Pancreas (tissue), 10 donors: Measurements from ENCODE around the gene PRKCZ. TPM values are rescaled to one million over a fixed set of nuclear protein-coding genes. Genes with fewer than 3 reads are reported as not detected.

Experiments used
- ATAC-seq, 4 donors: fragments of 200-7000 bp; cut with Tn5 transposase; one replicate each; pipeline versions ENCODE4 v1.8.0 to v1.9.1; 2020; ENCODE audit warnings: mild to moderate bottlenecking in 4 of 4, moderate library complexity in 4 of 4
- DNase-seq, 6 donors: peaks; one replicate each; pipeline ENCODE4 v3.0.0-alpha.2; 2020
- FAIRE-seq: peaks from 2 replicates; lab custom pipeline; 2012; peaks lifted over from hg19 to GRCh38; lab: Jason Lieb, UNC
- H3K27ac ChIP-seq, 4 donors: fragments of 200-600 bp; sonication (generic); 1 replicate in 3 of 4; 2 replicates in 1 of 4; pipeline versions ENCODE4 v1.5.0 to v1.8.0; 2020
- H3K27me3 ChIP-seq, 4 donors: fragments of 200-600 bp; one replicate each; pipeline ENCODE4 v1.8.0; 2021
- H3K36me3 ChIP-seq, 3 donors: fragments of 200-600 bp; sonication (generic) in 1 of 3; one replicate each; pipeline versions ENCODE4 v1.5.0 to v1.8.0; 2020 to 2021
- H3K4me1 ChIP-seq, 3 donors: fragments of 200-600 bp; one replicate each; pipeline ENCODE4 v1.8.0; 2021
- H3K4me3 ChIP-seq, 4 donors: fragments of 200-600 bp; sonication (generic) in 2 of 4; one replicate each; pipeline versions ENCODE4 v1.5.0 to v1.8.0; 2020 to 2021
- H3K9me3 ChIP-seq, 4 donors: fragments of 200-600 bp; one replicate each; pipeline ENCODE4 v1.8.0; 2021
- WGBS, 2 donors: extraction: QIAGEN DNeasy Blood & Tissue Kit; methylation state at CpG; one replicate each; pipeline ENCODE4 v1.1.7; 2013; 5-methylcytosine and 5-hydroxymethylcytosine counted together
- intact Hi-C, 3 donors: fragments of 100-400 bp; cut with DNase I; formaldehyde crosslinking; loops; one replicate each; pipeline versions ENCODE4 v1.11.1 to v1.14.2; 2022
- polyA plus RNA-seq, 2 donors: library from polyadenylated mRNA; stranded (reverse); fragments of 200-250 nt; gene quantifications; one replicate each; pipeline ENCODE4 v1.2.3, GENCODE V29; 2013
- total RNA-seq, 6 donors: library from RNA; stranded (reverse); fragmentation: NEBNext Ultra II Directional in 4 of 6; extraction: Animal tissue kit (Norgen Biotek cat#: 25700) in 4 of 6; gene quantifications; one replicate each; pipeline versions ENCODE4 v1.2.1 to v1.2.4, GENCODE V29; 2021 to 2023
- TF ChIP-seq, protein P1 (sequence below), 4 donors: fragments of 200-600 bp; sonication (generic) in 3 of 4; IDR thresholded peaks; one replicate each; pipeline versions ENCODE4 v1.5.0 to v1.8.0; 2021; ENCODE audit warnings: antibody characterized with exemption in 4 of 4
- donor health status: healthy with polysubstance abuse.
- donor health status: DM: no; HTN: no; CAD: no; lungs with moderate emphysema.
- donor health status: DM: no; HTN: no; CAD: no.
- donor health status: control.
- donor health status: control.
- donor health status: Bipolar disorder and iron deficiency.
- donor health status: DM: yes; HTN: yes; CAD: no.
- donor health status: DM: no; HTN: no; CAD: no.
- donor health status: DM: no; HTN: no; CAD: no.
- donor health status: DM: yes; HTN: yes; CAD: no.

Gene PRKCZ
- total and polyA plus RNA-seq, 8 donors, result 9.8 to 27.4 (median 17.1) TPM

DNA sequence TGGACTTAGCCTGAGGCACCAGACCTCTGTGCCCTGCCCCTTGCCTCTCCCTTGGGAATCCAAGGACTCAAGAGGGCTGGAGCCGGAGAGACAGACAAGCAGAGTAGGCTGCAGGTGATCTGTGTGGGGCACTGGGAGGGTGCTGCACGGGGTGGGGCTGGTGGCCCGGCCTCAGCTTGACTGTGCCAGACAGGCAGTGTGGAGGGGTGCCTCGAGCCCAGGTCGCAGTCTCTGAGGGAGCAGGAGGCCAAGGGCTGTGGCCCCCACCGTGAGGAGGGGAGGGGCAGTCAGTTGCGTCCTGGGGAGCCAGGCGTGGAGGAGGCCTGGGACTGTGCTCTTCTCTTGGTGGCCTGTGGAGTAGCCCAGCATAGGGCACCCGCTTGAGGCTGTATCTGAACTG is 27.0 kb upstream of the PRKCZ start:
- FAIRE-seq (no peak), DNase-seq (no peak), ATAC-seq (no peak)
- Histone ChIP-seq H3K4me1 (peaks cover 0 to 5% (median 0%) of the 10 kb centered on the region in 3 donors), H3K36me3 (no peaks in the 10 kb centered on the region), H3K9me3 (no peaks in the 10 kb centered on the region), H3K4me3 (no peak overlapping the region), H3K27ac (no peak overlapping the region), H3K27me3 (peaks cover 0 to 20% (median 6%) of the 10 kb centered on the region in 4 donors)
- WGBS, 2 donors, result 69 to 78% methylated on average over 8 to 9 of the region's 9 CpGs
- intact Hi-C loops, result no loop called here
- TF ChIP-seq, protein P1, sequence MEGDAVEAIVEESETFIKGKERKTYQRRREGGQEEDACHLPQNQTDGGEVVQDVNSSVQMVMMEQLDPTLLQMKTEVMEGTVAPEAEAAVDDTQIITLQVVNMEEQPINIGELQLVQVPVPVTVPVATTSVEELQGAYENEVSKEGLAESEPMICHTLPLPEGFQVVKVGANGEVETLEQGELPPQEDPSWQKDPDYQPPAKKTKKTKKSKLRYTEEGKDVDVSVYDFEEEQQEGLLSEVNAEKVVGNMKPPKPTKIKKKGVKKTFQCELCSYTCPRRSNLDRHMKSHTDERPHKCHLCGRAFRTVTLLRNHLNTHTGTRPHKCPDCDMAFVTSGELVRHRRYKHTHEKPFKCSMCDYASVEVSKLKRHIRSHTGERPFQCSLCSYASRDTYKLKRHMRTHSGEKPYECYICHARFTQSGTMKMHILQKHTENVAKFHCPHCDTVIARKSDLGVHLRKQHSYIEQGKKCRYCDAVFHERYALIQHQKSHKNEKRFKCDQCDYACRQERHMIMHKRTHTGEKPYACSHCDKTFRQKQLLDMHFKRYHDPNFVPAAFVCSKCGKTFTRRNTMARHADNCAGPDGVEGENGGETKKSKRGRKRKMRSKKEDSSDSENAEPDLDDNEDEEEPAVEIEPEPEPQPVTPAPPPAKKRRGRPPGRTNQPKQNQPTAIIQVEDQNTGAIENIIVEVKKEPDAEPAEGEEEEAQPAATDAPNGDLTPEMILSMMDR (IDR thresholded peaks at IDR 0.05), result no peak

- H3K4me1 ChIP-seq, result peaks cover 0 to 5% (median 0%) of the 10 kb centered on the region in 3 donors
- intact Hi-C loops, result no loop called here
- H3K36me3 ChIP-seq, result no peaks in the 10 kb centered on the region
- no peak overlapping the region for H3K27ac ChIP-seq
- TF ChIP-seq, protein P1 (IDR thresholded peaks at IDR 0.05), result no peak
- no peak for DNase-seq
- H3K4me3 ChIP-seq, result no peak overlapping the region
- FAIRE-seq, result no peak
- no peak for ATAC-seq
- H3K27me3 ChIP-seq, result peaks cover 0 to 20% (median 6%) of the 10 kb centered on the region in 4 donors
- 73 to 85% methylated on average over 9 to 10 of the region's 10 CpGs for WGBS, 2 donors
- H3K9me3 ChIP-seq, result no peaks in the 10 kb centered on the region
Observed at GRCh38 chr1:2024451-2024850, 25.8 kb upstream of the PRKCZ start.

GRCh38 chr1:2024887-2025286 is 25.3 kb upstream of the PRKCZ start:
- intact Hi-C loops, result no loop called here

DNA sequence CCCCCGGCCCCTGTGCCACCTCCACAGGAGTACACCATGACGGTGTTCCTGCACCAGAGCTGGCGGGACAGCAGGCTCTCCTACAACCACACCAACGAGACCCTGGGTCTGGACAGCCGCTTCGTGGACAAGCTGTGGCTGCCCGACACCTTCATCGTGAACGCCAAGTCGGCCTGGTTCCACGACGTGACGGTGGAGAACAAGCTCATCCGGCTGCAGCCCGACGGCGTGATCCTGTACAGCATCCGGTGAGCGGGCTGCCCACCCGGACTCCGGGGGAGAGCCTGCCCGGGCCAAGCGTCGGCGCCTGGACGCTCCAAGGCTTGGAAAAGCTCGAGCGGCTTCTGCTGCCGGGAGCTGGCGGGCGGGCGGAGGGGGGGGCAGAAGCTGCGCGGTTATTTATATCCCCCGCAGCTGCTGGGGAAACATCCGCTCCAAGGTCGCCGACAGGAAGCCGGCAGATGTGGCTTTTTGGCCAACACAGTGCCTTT is 24.7 kb upstream of the PRKCZ start:
- ATAC-seq, result peak in 1 of 4 donors; percentile 34
- H3K36me3 ChIP-seq, result no peaks in the 10 kb centered on the region
- H3K9me3 ChIP-seq, result no peaks in the 10 kb centered on the region
- no peak for FAIRE-seq
- H3K4me3 ChIP-seq, result no peak overlapping the region
- H3K27ac ChIP-seq, result peak overlapping the region in 1 of 4 donors; percentile 33
- peaks cover 0 to 10% (median 3%) of the 10 kb centered on the region in 4 donors for H3K27me3 ChIP-seq
- DNase-seq, result peak in 1 of 6 donors; percentile 60
- intact Hi-C loops, result no loop called here
- WGBS, 2 donors, result 46 to 54% methylated on average over 39 of the region's 39 CpGs
- TF ChIP-seq, protein P1 (IDR thresholded peaks at IDR 0.05), result no peak
- H3K4me1 ChIP-seq, result no peaks in the 10 kb centered on the region

More at GRCh38 chr1:2024887-2025286, 25.3 kb upstream of the PRKCZ start:
- DNase-seq (peak in 1 of 6 donors; percentile 68), FAIRE-seq (no peak), ATAC-seq (no peak)
- Histone ChIP-seq H3K27ac (no peak overlapping the region), H3K36me3 (no peaks in the 10 kb centered on the region), H3K9me3 (no peaks in the 10 kb centered on the region), H3K4me3 (no peak overlapping the region), H3K27me3 (peaks cover 0 to 15% (median 6%) of the 10 kb centered on the region in 4 donors), H3K4me1 (peaks cover 0 to 2% (median 0%) of the 10 kb centered on the region in 3 donors)
- WGBS, 2 donors, result 80 to 84% methylated on average over 18 of the region's 18 CpGs
- TF ChIP-seq, protein P1 (IDR thresholded peaks at IDR 0.05), result no peak

GRCh38 chr1:2027961-2028583 is 22.1 kb upstream of the PRKCZ start:
- no peaks in the 10 kb centered on the region for H3K27me3 ChIP-seq
- no peak overlapping the region for H3K4me3 ChIP-seq
- TF ChIP-seq, protein P1 (IDR thresholded peaks at IDR 0.05), result no peak
- no peaks in the 10 kb centered on the region for H3K9me3 ChIP-seq
- intact Hi-C loops, result no loop called here
- ATAC-seq, result no peak
- H3K4me1 ChIP-seq, result no peaks in the 10 kb centered on the region
- DNase-seq, result no peak
- 81 to 88% methylated on average over 46 of the region's 46 CpGs for WGBS, 2 donors
- no peak overlapping the region for H3K27ac ChIP-seq
- no peaks in the 10 kb centered on the region for H3K36me3 ChIP-seq
- FAIRE-seq, result no peak
